Measurements from ENCODE around the gene TCF4. TPM values are rescaled to one million over a fixed set of nuclear protein-coding genes. Genes with fewer than 3 reads are reported as not detected.

The TCF4 gene
- total and polyA plus RNA-seq, 2 experiments from 2014 or later = 77.7 to 89.2 TPM

DNA sequence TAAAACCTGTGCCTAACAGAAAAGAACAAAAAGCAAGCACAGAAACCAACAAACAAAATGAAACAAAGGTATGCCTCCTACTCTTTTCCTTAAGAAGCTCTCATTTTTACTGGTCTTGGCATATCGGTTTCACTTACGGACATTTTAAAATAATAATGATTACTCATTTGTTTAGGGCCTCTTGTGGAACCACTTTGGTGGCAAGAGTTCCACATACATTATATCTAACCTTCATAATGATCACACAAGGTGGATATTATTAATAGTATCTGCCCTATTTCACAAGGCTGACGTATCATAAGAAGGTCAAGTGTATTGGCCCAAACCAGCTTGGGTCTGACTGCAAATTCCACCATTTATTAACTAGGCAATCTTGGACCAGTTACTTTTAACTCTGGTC is 304.7 kb downstream of the TCF4 start:
- Mint-ChIP-seq H3K4me3 (no peak overlapping the region), H3K27ac (no peak overlapping the region), H3K36me3 (ENCODE audit: low read depth) (peaks cover 9% of the 10 kb centered on the region; the same call in 1 of the 3 replicates), H3K9me3 (no peaks in the 10 kb centered on the region), H3K27me3 (ENCODE audit: insufficient read depth, low read depth, poor library complexity) (peaks cover 4% of the 10 kb centered on the region), H3K4me1 (peaks cover 34% of the 10 kb centered on the region)
- Histone ChIP-seq H3K9me2 (ENCODE audit: insufficient read depth) (no peaks in the 10 kb centered on the region), H3K79me2 (replicated peaks; ENCODE audit: insufficient read depth) (peaks cover 15% of the 10 kb centered on the region; the same call in 1 of the 2 replicates), H3K27ac (ENCODE audit: low read depth) (no peak overlapping the region), H3F3A (replicated peaks; ENCODE audit: low read depth) (no peaks in the 10 kb centered on the region), H3K4me3 (no peak overlapping the region), H2AFZ (no peak overlapping the region), H3K36me3 (ENCODE audit: insufficient read depth) (no peaks in the 10 kb centered on the region), H3K4me1 (ENCODE audit: insufficient read depth) (peaks cover 19% of the 10 kb centered on the region), H3K27me3 (ENCODE audit: insufficient read depth) (no peaks in the 10 kb centered on the region), H3K4me2 (no peak overlapping the region), H4K20me1 (replicated peaks; ENCODE audit: insufficient read depth) (no peaks in the 10 kb centered on the region)
- ATAC-seq = no peak
- no peak for DNase-seq (ENCODE audit: low spot score)
- TF ChIP-seq STAT1 (IDR thresholded peaks at IDR 0.05; ENCODE audit: unreplicated experiment) = no peak
- no peak for TF ChIP-seq EZH2 (IDR thresholded peaks at IDR 0.05; ENCODE audit: low read depth, unreplicated experiment)
- TF ChIP-seq, protein P1, sequence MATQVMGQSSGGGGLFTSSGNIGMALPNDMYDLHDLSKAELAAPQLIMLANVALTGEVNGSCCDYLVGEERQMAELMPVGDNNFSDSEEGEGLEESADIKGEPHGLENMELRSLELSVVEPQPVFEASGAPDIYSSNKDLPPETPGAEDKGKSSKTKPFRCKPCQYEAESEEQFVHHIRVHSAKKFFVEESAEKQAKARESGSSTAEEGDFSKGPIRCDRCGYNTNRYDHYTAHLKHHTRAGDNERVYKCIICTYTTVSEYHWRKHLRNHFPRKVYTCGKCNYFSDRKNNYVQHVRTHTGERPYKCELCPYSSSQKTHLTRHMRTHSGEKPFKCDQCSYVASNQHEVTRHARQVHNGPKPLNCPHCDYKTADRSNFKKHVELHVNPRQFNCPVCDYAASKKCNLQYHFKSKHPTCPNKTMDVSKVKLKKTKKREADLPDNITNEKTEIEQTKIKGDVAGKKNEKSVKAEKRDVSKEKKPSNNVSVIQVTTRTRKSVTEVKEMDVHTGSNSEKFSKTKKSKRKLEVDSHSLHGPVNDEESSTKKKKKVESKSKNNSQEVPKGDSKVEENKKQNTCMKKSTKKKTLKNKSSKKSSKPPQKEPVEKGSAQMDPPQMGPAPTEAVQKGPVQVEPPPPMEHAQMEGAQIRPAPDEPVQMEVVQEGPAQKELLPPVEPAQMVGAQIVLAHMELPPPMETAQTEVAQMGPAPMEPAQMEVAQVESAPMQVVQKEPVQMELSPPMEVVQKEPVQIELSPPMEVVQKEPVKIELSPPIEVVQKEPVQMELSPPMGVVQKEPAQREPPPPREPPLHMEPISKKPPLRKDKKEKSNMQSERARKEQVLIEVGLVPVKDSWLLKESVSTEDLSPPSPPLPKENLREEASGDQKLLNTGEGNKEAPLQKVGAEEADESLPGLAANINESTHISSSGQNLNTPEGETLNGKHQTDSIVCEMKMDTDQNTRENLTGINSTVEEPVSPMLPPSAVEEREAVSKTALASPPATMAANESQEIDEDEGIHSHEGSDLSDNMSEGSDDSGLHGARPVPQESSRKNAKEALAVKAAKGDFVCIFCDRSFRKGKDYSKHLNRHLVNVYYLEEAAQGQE (IDR thresholded peaks at IDR 0.05; ENCODE audit: unreplicated experiment) = no peak
- no peak for TF ChIP-seq JUNB (IDR thresholded peaks at IDR 0.05; ENCODE audit: unreplicated experiment)
- no peak for TF ChIP-seq CREB1 (CRISPR knock-in tag; IDR thresholded peaks at IDR 0.05; ENCODE audit: low read depth)
- no peak for TF ChIP-seq POLR2AphosphoS5 (IDR thresholded peaks at IDR 0.05; ENCODE audit: low read depth)
- TF ChIP-seq, protein P2, sequence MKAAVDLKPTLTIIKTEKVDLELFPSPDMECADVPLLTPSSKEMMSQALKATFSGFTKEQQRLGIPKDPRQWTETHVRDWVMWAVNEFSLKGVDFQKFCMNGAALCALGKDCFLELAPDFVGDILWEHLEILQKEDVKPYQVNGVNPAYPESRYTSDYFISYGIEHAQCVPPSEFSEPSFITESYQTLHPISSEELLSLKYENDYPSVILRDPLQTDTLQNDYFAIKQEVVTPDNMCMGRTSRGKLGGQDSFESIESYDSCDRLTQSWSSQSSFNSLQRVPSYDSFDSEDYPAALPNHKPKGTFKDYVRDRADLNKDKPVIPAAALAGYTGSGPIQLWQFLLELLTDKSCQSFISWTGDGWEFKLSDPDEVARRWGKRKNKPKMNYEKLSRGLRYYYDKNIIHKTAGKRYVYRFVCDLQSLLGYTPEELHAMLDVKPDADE (IDR thresholded peaks at IDR 0.05) = no peak

DNA sequence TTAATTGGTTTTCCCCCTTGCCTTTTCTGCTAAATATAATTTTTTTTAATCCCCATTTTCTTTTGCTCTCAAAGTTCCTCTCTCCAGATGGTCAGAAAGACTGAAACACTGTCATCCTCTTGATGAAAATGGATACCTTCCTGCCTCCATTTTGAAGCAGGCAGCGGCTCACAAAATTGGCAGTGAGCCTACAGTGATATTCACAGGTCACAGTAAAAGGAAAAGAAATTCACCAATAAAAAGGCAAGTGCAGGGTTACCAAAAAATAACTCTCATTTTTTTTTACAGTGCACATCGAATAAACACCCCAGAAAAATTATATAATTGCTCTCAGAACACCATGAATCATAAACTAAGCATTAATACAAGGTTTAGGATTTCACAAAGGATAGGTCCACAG is 307.5 kb downstream of the TCF4 start:
- Histone ChIP-seq H3K27me3 (ENCODE audit: insufficient read depth) (no peaks in the 10 kb centered on the region), H3K9me2 (ENCODE audit: insufficient read depth) (no peaks in the 10 kb centered on the region), H4K20me1 (replicated peaks; ENCODE audit: insufficient read depth) (no peaks in the 10 kb centered on the region), H3K4me2 (peak overlapping the region; percentile 49; the same call in 1 of the 2 replicates), H3K36me3 (ENCODE audit: insufficient read depth) (no peaks in the 10 kb centered on the region), H3K27ac (ENCODE audit: low read depth) (no peak overlapping the region), H2AFZ (no peak overlapping the region), H3K4me1 (ENCODE audit: insufficient read depth) (peaks cover 19% of the 10 kb centered on the region), H3F3A (replicated peaks; ENCODE audit: low read depth) (no peaks in the 10 kb centered on the region), H3K4me3 (no peak overlapping the region), H3K79me2 (replicated peaks; ENCODE audit: insufficient read depth) (no peaks in the 10 kb centered on the region; the same call in 1 of the 2 replicates)
- TF ChIP-seq STAT1 (IDR thresholded peaks at IDR 0.05; ENCODE audit: unreplicated experiment) (no peak), ZNF114 (CRISPR knock-in tag; IDR thresholded peaks at IDR 0.05) (no peak), ZNF331 (CRISPR knock-in tag; IDR thresholded peaks at IDR 0.05; ENCODE audit: low read depth) (no peak), CREB1 (CRISPR knock-in tag; IDR thresholded peaks at IDR 0.05; ENCODE audit: low read depth) (no peak)
- DNase-seq (ENCODE audit: low spot score) (no peak), ATAC-seq (no peak)
- Mint-ChIP-seq H3K4me3 (no peak overlapping the region), H3K9me3 (no peaks in the 10 kb centered on the region), H3K4me1 (peaks cover 25% of the 10 kb centered on the region), H3K27ac (peak overlapping the region; percentile 86), H3K27me3 (ENCODE audit: insufficient read depth, low read depth, poor library complexity) (no peaks in the 10 kb centered on the region), H3K36me3 (ENCODE audit: low read depth) (peaks cover 21% of the 10 kb centered on the region; the same call in 2 of the 3 replicates)

Measured in GM23338 (cell line).